ENCODE results near the gene TRPM6.

DNA sequence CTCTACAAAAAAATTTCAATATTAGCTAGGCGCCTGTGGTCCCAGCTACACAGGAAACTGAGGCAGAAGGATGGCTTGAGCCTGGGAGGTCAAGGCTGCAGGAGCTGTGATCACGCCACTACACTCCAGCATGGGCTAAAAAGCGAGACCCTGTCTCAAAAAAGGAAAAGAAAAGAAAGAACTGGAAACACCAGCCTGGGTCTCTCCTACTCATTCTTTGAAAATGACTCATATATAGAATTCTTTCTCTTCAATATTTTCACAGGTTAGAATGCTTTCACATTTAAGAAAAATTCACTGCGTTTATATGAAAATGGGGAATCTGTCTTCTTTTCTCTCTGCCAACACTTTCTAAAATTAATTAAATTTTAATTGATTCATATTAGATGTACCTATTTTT is 115.6 kb downstream of the TRPM6 start:
- TF ChIP-seq, protein P1, sequence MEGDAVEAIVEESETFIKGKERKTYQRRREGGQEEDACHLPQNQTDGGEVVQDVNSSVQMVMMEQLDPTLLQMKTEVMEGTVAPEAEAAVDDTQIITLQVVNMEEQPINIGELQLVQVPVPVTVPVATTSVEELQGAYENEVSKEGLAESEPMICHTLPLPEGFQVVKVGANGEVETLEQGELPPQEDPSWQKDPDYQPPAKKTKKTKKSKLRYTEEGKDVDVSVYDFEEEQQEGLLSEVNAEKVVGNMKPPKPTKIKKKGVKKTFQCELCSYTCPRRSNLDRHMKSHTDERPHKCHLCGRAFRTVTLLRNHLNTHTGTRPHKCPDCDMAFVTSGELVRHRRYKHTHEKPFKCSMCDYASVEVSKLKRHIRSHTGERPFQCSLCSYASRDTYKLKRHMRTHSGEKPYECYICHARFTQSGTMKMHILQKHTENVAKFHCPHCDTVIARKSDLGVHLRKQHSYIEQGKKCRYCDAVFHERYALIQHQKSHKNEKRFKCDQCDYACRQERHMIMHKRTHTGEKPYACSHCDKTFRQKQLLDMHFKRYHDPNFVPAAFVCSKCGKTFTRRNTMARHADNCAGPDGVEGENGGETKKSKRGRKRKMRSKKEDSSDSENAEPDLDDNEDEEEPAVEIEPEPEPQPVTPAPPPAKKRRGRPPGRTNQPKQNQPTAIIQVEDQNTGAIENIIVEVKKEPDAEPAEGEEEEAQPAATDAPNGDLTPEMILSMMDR (IDR thresholded peaks at IDR 0.05; ENCODE audit: low read depth, low read length) = no peak
- TF ChIP-seq EZH2phosphoT487 (IDR thresholded peaks at IDR 0.05; ENCODE audit: low read depth) = no peak

All from OCI-LY3 (cell line).